SK-N-MC (cell line): ENCODE results near the gene NOL6.

Experiments used
- EZH2 ChIP-seq: fragments of 200-600 bp; sonication (generic); IDR thresholded peaks from one replicate; pipeline ENCODE4 v1.6.1; 2017; ENCODE audit warnings: antibody characterized with exemption
- POLR2AphosphoS5 ChIP-seq: IDR thresholded peaks from 2 replicates; pipeline ENCODE4 v1.6.1; 2012; ENCODE audit warnings: mild to moderate bottlenecking, low read depth, low read length, borderline replicate concordance

- no peak for TF ChIP-seq EZH2
- no peak for TF ChIP-seq POLR2AphosphoS5
Measured at GRCh38 chr9:33431420-33431819, 42.3 kb downstream of the NOL6 start.
